HG02943 (cell line): ENCODE data around the gene FXYD2.

Source experiments
- ATAC-seq: cut with Tn5 transposase; IDR thresholded peaks from one replicate; pipeline ENCODE4 v1.9.1; 2021; ENCODE audit warnings: mild to moderate bottlenecking, low read depth, moderate library complexity; ENCODE audit not compliant: unreplicated experiment

FXYD2 gene

GRCh38 chr11:117836077-117836960 lies 11.8 kb upstream of the FXYD2 start:
- ATAC-seq = no peak

GRCh38 chr11:117835576-117835975 lies 11.0 kb upstream of the FXYD2 start:
- no peak for ATAC-seq

GRCh38 chr11:117834838-117835443 lies 10.4 kb upstream of the FXYD2 start:
- no peak for ATAC-seq

GRCh38 chr11:117834068-117834810 lies 9.7 kb upstream of the FXYD2 start:
- no peak for ATAC-seq

GRCh38 chr11:117833401-117833891 lies 8.9 kb upstream of the FXYD2 start:
- no peak for ATAC-seq

- no peak for ATAC-seq
Observed at GRCh38 chr11:117832511-117832910, 8.0 kb upstream of the FXYD2 start.

GRCh38 chr11:117831661-117832415 lies 7.3 kb upstream of the FXYD2 start:
- ATAC-seq = no peak

- ATAC-seq = no peak
Observed at GRCh38 chr11:117830674-117831351, 6.3 kb upstream of the FXYD2 start.

- ATAC-seq = no peak
Observed at GRCh38 chr11:117830072-117830471, 5.5 kb upstream of the FXYD2 start.

GRCh38 chr11:117829369-117829725 lies 4.8 kb upstream of the FXYD2 start:
- ATAC-seq = no peak

GRCh38 chr11:117828611-117829368 lies 4.2 kb upstream of the FXYD2 start:
- no peak for ATAC-seq

- ATAC-seq = no peak
Observed at GRCh38 chr11:117827521-117828511, 3.3 kb upstream of the FXYD2 start.

GRCh38 chr11:117826832-117827231 lies 2.3 kb upstream of the FXYD2 start:
- no peak for ATAC-seq

- ATAC-seq = no peak
Observed at GRCh38 chr11:117826190-117826570, 1.6 kb upstream of the FXYD2 start.

GRCh38 chr11:117825538-117826189 lies 1.1 kb upstream of the FXYD2 start:
- ATAC-seq = no peak

- no peak for ATAC-seq
Observed at GRCh38 chr11:117823946-117824420, 561 bp downstream of the FXYD2 start.

GRCh38 chr11:117823294-117823945 lies 1.1 kb downstream of the FXYD2 start:
- ATAC-seq = no peak
